ENCODE data around the gene AMOT.

Gene AMOT

DNA sequence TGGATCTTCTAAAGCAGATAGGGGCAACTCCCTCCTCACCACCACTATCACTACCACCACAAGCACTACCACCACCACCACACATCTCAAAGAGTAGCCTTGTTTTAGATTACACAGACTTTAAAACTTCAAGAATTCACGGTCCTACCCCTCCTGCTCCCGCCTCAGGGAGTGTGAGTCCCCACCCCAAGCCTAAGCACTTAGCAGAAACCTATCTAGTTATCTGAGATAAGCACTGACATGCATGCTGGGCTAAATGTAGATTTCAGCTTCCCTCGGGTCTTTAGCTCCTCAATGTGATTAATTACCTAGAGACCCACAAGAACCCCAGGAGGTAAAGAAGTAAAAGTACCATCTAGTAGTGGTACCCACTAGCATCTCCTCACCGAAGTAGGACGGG is 775 bp downstream of the AMOT start:
- in situ Hi-C loops (cut with MboI; ENCODE audit: low sequenced_read_pairs) = no loop called here

DNA sequence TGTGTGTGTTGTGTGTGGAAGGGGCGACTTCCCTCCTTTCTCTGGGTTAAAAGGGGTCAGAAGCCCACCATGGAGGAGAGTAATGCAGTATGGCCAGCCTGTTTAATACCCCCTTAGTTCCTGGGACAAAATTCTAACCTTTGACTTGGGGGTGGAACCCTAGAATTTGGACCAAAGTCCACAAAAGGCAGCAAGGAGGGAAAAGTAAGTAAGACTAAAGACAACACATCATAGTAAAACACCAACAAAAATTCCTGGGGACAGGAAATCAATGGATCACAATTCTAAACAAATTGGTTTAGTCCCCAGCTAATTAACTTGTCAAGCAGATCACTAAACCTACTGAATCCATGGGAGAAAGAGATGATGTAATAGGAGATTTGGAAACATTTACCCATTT is 3.1 kb downstream of the AMOT start:
- in situ Hi-C loops (cut with MboI; ENCODE audit: low sequenced_read_pairs) = no loop called here

DNA sequence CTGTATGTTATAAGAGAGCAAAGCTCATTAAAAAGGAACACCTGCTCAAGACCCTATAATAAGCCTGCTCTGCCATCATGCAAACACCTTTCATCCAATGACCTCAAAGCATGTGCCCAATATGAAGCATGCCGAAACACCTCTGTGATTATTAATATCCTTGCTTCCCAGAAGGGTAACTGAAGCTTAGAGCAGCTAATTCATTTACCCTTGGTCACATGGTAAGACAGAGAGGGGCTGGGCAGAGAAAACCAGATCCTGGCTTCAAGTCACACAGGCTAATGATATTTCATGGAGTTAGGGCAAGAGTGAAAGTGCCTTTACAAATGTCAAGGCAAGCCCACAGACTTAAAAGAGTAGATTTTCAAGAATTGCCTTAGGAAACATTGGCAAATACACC is 5.6 kb downstream of the AMOT start:
- in situ Hi-C loops (cut with MboI; ENCODE audit: low sequenced_read_pairs) = no loop called here

DNA sequence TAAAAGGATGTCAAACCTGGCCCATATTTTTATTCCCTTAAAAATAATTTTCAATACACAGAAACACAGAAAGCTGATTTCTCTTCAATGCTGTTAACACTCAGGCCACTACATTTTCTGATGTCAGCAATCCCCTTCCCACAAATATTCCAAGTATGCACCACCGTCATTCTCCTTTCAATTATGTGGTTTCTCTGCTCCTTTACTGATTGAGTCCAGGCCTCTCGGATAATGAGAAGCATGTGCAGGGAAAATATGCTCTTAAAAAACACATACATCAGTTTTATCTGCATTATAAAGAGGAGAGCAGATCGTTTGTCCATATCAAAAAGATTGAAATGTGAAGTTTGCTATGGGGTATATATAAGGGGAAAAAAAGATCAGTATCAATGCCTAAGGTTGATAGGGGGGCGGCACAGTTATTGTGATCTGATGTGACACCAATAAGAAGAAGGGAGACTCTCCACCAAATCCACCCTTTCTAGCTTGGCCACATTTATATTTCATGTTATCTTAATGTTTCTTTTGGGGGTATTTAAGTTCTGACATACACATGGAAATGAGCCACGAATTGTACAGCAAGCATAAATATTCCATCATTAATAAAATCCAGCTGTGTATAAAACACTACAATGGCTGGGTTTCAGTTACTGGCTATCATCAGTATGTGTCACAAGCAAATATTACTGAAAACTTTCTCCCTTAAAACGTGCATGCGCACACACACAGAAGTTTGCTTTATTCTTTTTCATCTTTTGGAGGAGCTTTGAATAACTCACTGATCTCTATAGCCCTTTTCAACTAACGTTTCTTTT is 6.4 kb downstream of the AMOT start:
- in situ Hi-C loops (cut with MboI; ENCODE audit: low sequenced_read_pairs) = no loop called here

DNA sequence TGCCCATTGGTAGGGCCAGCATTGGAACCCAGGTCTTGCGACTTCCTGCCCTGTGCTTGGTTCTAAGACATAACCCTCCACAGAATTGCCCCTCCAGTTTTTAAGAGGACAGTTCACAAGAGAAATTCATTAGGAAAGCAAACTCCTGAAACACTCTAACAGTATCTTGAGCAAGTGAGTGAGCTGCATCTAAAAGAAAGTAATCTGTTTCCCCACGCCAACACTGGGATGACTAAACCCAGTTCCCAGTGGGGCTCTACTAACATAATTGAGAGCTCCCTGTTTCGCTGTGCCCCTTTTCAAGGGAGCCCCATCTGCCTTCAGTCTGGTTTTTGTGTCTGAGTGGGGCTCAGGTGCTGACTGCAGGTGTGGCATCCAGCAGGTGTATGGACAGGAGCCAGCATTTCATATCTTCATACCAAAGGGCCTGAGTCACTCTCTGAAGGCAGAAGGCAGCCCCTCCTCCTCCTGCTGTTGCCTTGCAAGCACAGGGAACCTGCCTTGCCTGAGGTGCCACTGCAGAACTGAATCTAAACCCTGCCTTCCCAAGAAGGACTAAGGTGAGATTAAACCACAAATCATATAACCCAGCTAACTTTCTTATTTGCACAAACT is 8.0 kb downstream of the AMOT start:
- in situ Hi-C loops (cut with MboI; ENCODE audit: low sequenced_read_pairs) = no loop called here

DNA sequence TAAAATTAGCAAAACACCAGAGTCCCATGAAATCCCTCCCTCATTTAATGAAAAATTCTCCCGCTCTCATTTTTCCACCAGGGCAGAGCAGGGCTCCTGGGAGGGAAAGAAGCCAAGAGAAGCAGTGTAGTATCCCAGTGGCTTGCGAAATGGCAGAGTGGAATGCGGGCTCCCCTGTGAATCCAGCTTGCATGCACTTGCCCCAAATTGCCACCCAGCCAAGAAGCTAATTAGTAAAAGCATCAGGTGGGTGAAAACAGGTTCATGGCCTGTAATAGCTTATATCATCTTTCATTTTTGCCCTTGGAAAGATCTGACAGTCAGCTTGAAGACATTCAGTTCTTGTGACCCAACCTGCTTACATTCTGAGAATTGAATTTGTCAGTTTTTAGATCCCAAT is 10.1 kb downstream of the AMOT start:
- in situ Hi-C loops (cut with MboI; ENCODE audit: low sequenced_read_pairs) = no loop called here

DNA sequence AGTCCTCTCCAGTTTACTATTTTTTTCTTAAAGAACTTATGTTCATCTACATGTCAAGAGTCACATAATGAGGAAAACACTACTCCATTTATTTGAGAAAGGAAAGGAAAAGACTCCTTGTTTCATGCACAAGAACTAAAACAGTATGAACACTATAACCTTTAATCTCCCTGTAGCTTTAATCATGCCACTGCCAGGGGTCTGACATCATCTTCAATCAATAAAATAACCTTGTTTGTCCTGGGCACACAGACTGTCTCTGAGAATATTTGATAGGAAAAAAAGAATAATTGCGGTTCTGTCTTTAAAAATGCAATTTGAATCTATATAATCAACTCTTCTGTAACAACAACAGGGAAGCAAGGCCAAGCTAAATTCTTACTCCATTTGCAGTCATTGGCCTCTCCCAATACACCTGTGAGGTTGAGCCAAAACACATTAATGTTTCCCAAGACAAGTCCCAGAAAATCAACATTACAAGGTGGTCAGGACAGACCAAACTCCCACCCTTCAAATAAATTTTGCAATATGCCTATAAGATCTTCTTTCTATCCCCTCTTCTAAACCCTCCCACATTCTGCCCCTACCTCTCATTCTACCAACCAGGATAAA is 13.2 kb downstream of the AMOT start:
- in situ Hi-C loops (cut with MboI; ENCODE audit: low sequenced_read_pairs) = no loop called here

DNA sequence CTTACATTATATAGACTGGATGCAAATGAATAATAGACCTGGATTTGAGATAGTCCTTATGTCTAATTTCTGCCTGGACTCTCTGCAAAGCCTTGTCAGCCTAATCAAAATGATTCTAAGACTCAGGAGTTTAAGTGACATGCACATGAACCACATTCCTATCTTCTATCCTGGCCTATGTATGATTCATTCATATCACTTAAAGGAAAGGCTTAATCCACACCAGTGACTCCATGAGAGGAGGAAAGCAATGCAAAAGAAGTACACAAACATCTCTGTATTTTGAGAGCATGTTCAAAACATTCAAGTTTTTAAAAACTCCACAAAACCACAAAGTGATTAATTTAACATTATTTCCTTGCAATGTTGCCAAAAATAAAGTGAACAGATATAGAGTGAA is 14.6 kb downstream of the AMOT start:
- in situ Hi-C loops (cut with MboI; ENCODE audit: low sequenced_read_pairs) = no loop called here

DNA sequence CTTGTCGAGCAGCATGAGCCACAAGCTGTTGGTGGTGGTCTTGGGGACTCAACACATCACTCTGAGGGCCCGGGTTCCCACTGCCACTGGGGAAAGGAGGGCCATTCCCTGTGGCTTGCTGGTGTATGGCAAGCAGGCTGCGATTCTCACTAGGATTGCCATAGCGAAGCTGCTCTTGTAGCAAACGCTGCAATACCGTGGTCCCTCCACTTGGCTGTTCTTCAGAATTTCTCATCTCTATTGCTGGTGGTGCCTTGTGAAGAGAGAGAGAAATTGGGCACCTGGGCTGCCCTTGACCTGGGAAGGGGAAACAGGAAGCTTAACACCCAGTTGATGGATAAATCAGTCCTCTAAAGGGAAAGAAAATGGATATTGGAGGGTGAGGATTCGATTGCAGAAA is 17.7 kb downstream of the AMOT start:
- in situ Hi-C loops (cut with MboI; ENCODE audit: low sequenced_read_pairs) = no loop called here

DNA sequence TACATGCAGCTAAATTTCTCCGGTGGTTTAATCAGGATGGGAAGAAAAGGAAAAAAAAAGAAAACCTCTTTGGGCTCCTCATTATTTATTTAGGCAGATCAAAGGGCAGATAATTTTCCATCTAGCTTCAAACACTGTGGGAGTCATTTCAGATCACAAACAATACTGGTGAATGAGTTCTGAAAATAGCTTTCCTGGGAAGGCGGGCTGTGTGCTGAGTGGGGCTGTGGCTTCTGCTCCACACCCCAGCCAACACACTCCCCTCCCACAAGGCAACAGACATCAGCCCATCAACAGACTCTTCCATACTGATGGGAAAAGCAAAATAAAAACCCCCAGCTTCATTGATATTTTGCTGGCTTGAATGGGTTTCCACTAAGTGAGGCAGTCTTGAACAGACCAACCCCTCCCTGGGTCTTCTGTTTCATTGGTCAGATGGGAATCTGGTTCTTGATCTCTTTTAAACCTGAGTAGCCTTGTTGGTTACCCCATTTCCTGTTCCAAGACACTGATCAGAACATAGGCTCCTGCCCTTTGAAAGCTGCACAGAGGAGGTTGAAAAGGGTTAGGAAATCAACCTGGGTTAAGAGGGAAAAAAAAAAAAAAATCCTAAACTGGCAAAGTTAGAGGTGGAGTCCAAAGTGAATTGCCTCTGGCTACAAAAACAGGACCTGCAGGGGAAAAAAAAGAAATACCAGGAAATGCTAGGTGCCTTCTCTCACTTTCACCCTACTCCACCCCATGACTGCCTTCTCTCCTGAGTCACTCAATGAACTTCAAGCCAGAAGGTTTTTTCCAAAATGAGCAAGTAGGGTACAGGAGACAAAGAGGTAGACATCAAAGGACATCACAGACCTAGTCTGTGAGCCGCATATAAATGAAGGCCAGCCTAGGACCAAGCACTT is 20.0 kb downstream of the AMOT start:
- in situ Hi-C loops (cut with MboI; ENCODE audit: low sequenced_read_pairs) = no loop called here

DNA sequence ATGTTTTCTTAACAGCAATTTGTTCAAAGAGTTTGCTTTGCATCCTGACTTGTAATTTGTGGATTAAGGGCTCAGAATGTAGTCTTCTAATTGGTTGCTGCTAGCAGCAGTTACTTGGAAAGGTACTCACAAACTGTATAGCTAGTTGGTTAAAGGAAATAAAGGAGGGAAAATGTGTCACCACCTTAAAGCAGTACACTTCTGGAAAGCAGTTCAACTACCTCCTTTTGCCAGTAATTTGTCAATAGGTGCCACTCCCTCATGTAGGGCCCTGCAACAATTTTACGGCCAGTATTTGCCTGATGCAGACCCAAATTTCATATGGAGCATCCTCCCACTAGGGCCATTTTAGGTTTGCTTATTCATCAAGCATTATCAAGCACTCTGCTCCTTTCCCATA is 20.8 kb downstream of the AMOT start:
- in situ Hi-C loops (cut with MboI; ENCODE audit: low sequenced_read_pairs) = no loop called here

DNA sequence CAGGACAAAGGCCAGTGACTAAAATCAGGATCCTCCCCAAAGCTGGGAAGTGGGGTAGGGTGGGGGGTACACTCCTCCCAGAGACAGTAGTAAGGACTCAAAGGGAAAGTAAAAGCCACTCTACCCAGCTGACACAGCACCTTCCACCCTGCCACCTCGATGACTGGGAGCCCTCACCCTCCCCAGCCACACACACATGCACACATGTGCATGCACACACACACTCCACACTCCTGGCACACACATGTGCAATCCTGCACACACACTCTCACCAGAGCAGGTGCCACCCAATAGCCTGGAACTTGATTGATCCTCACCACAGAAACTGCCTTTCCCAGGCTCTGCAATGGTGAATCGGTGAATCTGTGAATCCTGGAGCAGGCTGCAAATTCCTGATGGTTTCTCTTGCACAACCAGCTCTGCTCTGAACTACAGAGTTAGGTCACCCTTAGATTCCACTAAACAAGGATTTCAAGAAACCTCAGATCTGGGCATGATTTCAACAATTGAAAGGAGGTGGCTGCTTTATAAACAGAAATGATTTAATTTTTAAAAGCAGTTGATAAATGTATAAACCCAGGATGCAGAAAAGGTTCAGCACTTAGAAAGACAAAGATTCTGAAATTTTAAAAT is 21.5 kb downstream of the AMOT start:
- in situ Hi-C loops (cut with MboI; ENCODE audit: low sequenced_read_pairs) = no loop called here

DNA sequence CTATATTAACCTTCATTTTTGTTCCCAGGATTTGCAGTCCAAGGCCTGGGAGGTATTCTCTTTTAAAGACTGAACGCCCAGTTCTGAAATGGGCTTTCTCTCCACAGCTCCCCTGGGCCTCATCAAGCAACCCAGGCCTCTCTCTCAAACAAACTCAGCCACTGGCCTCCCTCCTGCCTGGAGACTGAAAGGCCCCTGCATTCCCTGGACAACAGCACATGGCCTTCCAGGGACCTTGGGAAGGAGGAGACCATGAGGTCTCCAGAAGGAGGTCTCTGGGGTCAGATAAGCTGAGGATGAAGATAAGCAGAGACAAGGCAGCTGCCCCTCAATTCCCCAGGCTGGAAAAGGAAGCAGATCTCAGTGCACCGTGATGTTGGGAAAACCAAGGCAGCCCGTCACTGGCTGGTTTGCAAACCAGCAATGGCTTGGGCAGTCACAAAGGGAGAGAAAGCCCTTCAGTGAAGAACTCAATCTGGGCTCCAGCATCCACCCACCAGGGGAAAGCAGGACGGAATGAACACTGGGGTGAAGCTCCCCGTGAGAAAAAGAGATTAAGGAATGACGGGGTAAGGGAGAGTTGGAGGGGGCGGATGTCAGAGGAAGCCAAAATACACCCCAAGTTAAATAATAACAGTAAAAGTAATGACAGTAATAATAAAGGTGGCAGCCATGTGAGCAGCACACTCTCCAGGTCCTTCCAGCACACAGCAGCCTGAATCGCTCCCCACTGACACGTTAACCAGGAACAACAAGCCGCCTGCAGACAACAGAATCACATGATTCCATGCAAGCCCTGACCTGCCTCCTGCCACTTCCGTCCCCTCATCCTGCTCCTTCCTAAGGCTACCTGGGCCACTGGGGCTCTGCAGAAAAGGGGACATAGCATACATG is 22.3 kb downstream of the AMOT start:
- in situ Hi-C loops (cut with MboI; ENCODE audit: low sequenced_read_pairs) = no loop called here

DNA sequence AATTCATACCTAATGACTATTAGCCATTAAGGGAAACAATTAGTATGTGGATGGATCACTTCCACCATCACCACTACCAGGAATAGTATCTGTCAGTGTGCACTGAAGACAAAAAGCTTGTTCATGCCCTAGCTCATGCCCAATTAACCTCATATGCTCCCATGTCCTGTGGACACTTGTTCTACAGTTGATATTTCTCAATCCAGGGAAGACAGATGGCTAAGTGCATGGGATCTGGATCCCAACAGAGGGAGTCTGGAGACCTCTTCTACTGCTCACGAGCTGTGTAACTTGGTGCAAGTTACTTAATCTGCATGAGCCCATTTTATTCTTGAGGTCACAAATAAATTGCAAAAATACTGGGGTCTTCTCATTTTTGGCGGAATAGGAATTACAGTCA is 23.7 kb downstream of the AMOT start:
- in situ Hi-C loops (cut with MboI; ENCODE audit: low sequenced_read_pairs) = no loop called here

DNA sequence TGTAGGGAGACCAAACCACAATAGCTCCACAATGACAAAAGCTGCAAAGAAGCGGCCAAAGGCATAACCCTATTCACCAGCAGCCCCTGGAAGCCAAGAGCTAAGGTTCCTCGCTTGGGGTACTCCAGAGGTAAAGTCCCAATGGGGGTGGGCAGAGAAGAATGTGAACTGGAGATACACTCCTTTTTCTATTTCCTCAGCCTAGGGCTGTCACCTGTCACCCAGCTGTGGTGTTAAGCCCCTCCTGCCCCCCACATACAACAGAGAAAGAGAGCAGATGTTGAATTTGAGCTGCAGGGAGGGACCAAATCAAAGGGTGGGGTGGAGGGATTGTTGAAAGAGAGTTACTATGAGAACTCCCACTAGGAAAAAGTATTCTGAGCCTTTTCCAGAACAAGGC is 26.1 kb downstream of the AMOT start:
- in situ Hi-C loops (cut with MboI; ENCODE audit: low sequenced_read_pairs) = no loop called here

DNA sequence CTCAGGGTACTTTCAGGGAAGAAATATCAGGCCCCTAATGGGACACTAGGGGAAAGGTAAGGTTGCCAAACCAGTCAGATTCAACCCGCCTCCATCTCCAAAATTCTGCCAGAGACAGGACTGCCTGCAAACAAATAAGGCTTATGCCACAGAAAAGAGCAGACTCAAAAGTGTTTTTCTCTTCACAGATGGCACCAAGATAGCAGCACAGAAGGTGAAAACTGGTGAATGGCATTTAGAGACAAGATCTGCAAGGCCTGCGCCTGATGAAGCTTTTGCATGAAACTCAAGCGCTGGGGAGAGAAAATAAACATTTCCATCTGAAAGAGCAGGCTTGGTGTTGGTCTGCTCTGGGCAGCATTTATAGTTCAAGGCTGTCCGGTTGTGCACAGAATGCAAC is 27.9 kb downstream of the AMOT start:
- in situ Hi-C loops (cut with MboI; ENCODE audit: low sequenced_read_pairs) = no loop called here

DNA sequence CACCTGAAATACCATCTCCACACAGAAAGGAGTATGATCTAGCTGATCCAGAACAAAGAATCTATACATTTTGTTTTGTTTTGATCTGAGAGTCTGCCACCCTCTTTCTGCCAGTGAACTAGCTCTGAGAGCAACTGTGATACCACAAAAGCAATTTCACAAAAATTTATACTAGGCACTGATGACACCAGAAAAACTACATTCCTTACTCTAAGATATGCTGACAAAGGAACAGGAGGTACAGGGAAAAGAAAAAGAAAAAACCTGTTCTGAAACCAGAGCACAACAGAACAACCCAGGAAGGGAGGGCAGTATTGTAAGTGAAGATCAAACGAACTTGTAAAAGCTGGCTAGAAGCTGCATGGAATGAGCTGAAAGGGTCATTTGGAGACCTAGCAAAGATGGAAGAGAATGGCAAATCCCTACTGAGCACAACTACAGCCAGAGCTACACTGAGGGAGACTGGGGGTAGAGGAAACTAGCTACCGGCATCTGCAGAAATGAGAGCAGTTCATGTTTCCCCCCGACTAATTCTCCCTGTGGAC is 31.9 kb downstream of the AMOT start:
- in situ Hi-C loops (cut with MboI; ENCODE audit: low sequenced_read_pairs) = no loop called here

DNA sequence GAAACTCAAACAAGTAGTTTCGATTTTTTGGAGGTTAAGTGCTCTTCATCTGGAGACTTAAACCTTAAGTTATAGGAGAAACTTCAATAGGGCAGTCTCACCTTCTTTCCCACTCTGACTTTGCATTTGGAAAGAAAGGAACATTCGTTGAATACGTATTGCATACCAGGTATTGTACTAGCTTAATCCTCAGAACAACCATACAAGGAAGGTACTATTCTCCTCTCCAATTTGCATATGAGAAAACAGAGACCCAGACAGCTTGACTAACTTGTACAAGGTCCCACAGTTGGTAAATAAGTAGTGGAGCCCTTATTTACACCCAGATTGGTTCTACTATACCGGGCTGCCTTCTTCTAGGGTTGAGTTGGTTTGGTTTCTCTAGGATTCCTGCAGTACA is 32.6 kb downstream of the AMOT start:
- in situ Hi-C loops (cut with MboI; ENCODE audit: low sequenced_read_pairs) = no loop called here

DNA sequence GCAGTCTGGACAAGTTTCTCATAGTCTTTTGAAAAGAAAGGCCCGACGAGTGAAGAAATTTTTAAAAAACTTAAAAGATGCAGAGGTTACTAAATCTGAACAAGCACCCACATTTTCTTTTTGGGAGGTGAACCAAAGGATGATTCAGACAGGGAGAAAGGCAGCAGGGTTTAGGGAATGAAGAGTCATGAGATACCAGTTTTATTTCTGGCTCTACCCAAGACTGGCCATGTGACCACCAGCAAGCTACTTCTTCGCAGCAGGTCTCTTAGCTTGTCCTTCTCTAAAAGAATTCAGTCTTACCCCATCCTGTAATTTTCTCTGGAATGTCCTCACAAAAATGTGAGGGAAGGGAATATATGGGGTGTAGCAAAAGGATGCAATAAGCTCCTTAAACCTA is 37.6 kb downstream of the AMOT start:
- in situ Hi-C loops (cut with MboI; ENCODE audit: low sequenced_read_pairs) = no loop called here

DNA sequence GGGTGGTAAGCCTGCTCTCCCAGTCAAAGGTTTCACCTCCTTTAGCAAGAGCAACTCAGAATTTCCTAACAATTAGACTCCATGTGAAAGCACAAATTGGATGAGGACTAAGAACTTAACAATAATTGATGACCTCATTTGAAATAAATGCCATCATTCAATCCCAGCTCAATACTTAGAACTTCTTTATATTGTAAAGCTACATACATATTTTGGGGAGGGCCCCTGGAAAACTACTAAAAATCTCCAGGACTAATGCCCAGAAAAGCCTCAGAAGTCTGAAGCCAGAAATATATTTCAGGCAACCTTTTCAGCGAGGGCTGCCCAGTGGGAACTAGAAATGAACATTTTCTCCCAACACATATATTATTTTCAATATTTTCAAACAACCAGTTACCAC is 38.1 kb downstream of the AMOT start:
- in situ Hi-C loops (cut with MboI; ENCODE audit: low sequenced_read_pairs) = no loop called here
